GM23338 (cell line): Measurements from ENCODE around the gene DHRS13. TPM values are rescaled to one million over a fixed set of nuclear protein-coding genes. Genes with fewer than 3 reads are reported as not detected.

ENCODE experiments used
- CREB1 ChIP-seq: fragments of 250-450 bp; sonication (Bioruptor Pico); IDR thresholded peaks from 2 replicates; pipeline ENCODE4 v1.5.0; 2020; ENCODE audit warnings: low read depth, mild to moderate bottlenecking, moderate library complexity
- POLR2AphosphoS5 ChIP-seq: IDR thresholded peaks from 2 replicates; pipeline ENCODE4 v1.6.1; 2016; ENCODE audit warnings: antibody characterized with exemption, low read depth
- REST ChIP-seq: IDR thresholded peaks from one replicate; pipeline ENCODE4 v1.6.1; 2018; ENCODE audit warnings: antibody characterized with exemption; ENCODE audit not compliant: unreplicated experiment
- STAT1 ChIP-seq: IDR thresholded peaks from one replicate; pipeline ENCODE4 v1.6.1; 2016; ENCODE audit warnings: antibody characterized with exemption; ENCODE audit not compliant: unreplicated experiment
- ZNF114 ChIP-seq: fragments of 250-450 bp; sonication (Bioruptor Pico); IDR thresholded peaks from 2 replicates; pipeline ENCODE4 v1.5.0; 2020; ENCODE audit warnings: mild to moderate bottlenecking, moderate library complexity
- ZNF331 ChIP-seq: fragments of 250-450 bp; sonication (Bioruptor Pico); IDR thresholded peaks from 2 replicates; pipeline ENCODE4 v1.5.0; 2020; ENCODE audit warnings: low read depth, mild to moderate bottlenecking, moderate library complexity
- ZNF462 ChIP-seq: fragments of 250-450 bp; sonication (Bioruptor Pico); IDR thresholded peaks from 2 replicates; pipeline ENCODE4 v1.5.0; 2020; ENCODE audit warnings: mild to moderate bottlenecking, moderate library complexity
- polyA plus RNA-seq: library from polyadenylated mRNA; unstranded; fragments of >200 nt; fragmentation: Nextera tagmentation; extraction: Ambion mirVana; gene quantifications from 2 replicates; pipeline ENCODE4 v1.2.1, GENCODE V29; 2016
- total RNA-seq: library from RNA; depleted of rRNA; stranded (reverse); fragments of >200 nt; shearing (Covaris generic); gene quantifications from 2 replicates; pipeline ENCODE4 v1.2.3, GENCODE V29; 2014

Gene DHRS13
- total and polyA plus RNA-seq, 2 experiments from 2014 or later, result 5.4 to 34.2 TPM

- no peak for TF ChIP-seq ZNF462 (CRISPR knock-in tag)
- no peak for TF ChIP-seq STAT1
- TF ChIP-seq ZNF331 (CRISPR knock-in tag), result no peak
- TF ChIP-seq ZNF114 (CRISPR knock-in tag), result no peak
- no peak for TF ChIP-seq REST
- TF ChIP-seq POLR2AphosphoS5, result no peak
- TF ChIP-seq CREB1 (CRISPR knock-in tag), result no peak
Measured at GRCh38 chr17:28925912-28926365, 23.1 kb upstream of the DHRS13 start (continued).
